GM18951 (cell line): ENCODE data around the gene CAPSL.

Experiments
- POLR2A ChIP-seq: IDR thresholded peaks from 4 replicates; pipeline ENCODE4 v1.6.1; 2011; ENCODE audit warnings: mild to moderate bottlenecking; ENCODE audit not compliant: insufficient read length, insufficient read depth; ENCODE audit errors: extremely low read depth
- in situ Hi-C: fragments of 300-500 bp; cut with MboI; formaldehyde crosslinking; loops from one replicate; pipeline ENCODE4 v1.12.0; 2022; ENCODE audit warnings: low sequenced_read_pairs, mixed read lengths, inconsistent platforms; ENCODE audit not compliant: unreplicated experiment

CAPSL gene

DNA sequence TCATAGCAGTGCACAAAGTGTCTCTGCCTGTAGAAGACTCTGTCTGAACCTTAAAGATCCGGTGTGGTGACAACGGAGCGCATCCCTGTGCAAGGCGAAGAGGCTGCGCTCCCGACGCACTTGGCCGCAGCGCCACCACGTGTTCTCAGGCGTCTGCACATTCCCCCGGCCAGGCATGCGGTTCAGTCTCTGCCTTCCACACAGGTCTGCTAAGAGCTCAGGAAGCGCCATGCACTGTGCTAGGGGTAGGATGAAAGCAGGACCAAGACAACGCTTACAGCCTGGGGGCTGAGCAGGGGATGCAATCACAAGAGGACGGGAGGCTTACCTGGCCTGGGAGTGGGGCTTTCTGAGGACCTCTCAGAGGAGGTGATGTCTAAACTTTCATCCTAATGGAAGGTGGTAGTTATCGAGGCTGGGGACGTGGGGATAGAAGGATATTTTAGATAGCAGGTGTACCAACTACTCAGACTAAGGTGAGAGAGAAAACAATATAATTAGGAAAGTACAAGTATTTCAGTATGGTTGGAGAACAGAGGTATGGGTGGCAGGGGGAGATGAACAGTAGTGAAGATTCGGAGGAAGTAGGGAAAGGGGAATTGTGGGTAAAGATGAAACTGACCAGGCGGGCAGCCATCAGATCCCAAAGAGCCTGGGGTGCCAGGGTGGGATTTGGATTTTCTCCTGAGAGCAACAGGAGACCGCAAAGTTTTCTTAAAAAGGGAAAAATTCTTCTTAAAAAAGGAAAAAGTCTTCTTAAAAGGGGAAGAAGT, 13.3 kb downstream of the CAPSL start:
- in situ Hi-C loops: loop anchor here (5.0 to 25.0 kb wide), 2 partner anchors 148 to 838 kb away; no protein-coding TSS in a partner anchor
- TF ChIP-seq POLR2A: no peak

DNA sequence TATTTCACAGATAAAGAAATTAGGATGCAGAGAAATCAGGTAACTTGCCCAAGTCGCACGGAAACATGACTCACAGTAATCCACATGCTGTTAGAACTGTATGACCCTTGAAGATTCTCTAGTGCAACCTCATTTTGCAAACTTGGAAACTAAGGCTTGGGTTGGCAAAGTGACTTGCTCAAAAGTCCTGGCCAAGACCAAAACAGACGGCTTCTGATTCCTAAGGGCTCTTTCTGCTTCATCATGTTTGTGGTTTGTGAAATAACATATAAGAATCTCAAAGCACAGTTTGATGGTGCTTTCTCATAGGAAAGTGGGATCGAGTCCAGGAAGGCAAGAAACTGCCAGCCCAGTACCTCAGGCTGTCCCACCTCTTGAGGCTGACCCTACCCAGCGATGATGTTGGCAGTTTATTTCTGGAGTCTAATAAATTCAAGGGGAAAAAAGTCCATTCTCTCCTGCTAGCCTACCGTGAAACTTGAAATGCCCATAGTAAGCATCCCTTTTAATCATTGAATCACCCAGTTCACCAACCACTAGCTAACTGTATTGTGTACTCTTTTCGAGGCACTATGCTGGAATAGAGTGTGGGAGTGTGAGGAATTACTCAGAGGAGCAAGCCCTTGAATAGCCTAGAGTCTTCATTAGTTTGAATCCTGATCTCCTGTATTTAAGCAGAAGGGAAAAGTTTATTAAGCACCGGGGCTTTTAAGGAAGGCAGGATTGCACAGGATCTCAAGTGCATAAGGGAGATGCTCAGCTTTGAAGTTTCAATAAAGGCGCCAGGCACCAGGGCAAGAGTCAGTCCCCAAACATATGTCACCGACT, 14.1 kb downstream of the CAPSL start:
- in situ Hi-C loops: loop anchor here (25.0 kb wide), 1 partner anchor 837 kb away; no protein-coding TSS in a partner anchor
- no peak for TF ChIP-seq POLR2A

DNA sequence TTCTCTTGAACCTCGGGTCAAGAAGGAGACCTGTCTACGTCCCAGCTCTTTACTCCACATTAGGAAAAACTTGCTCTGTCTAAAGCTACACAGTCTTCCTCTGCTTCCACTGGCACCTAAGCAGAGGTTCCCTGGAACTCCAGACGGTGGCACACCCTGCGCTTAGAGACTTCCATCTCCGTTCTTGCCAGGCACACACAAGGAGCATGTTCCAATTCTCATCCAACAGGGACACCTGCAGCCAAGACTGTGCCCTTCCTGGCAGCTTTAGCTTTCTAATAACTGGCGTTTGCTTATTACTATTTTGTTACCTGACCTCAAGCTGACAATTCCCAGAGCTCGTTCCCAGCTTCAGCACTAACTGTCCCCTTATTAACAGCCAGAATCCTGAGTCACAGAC, 16.0 kb downstream of the CAPSL start:
- no peak for TF ChIP-seq POLR2A
- in situ Hi-C loops: loop anchor here (25.0 kb wide), 1 partner anchor 835 kb away; no protein-coding TSS in a partner anchor

DNA sequence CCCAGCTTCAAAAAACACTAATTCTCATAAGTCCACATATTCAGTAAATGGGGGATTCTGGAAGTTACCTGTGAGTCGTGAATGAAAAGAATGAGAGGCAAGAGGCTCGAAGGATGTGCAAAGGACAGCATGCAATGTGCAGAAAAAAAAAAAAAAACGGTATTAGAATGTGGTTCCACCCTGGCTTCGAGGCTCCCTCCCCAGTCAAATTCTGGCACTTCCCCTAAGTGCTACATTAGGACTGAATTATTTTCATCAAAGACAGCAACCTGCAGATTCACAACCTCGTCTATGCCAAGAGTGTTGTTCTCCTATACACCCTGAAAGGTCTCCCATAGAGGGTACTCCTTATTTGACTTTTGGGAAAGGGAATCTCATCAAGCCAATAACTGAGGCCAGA, 16.5 kb downstream of the CAPSL start:
- TF ChIP-seq POLR2A: no peak
- in situ Hi-C loops: loop anchor here (25.0 kb wide), 1 partner anchor 835 kb away; no protein-coding TSS in a partner anchor

DNA sequence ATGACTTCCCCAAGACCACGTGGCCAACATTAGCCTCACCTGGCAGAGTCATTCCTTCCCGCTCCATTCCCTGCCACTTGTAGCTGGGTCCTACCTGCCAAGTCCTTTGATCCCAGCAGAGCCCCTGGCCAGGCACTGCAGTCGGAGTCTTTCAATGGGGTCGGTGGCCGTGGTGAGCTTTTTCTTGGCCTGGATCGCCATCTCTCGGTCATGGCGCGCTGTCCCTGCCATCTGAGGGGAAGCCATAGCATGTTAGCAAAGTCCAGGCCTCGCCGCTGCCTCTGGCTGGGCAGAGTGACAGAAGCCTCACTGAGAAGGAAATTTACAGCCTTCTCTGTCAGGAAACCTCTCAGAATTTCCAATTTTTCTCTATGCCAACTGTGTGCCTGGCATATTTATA, 17.5 kb downstream of the CAPSL start:
- no peak for TF ChIP-seq POLR2A
- in situ Hi-C loops: loop anchor here (25.0 kb wide), 1 partner anchor 834 kb away; no protein-coding TSS in a partner anchor

DNA sequence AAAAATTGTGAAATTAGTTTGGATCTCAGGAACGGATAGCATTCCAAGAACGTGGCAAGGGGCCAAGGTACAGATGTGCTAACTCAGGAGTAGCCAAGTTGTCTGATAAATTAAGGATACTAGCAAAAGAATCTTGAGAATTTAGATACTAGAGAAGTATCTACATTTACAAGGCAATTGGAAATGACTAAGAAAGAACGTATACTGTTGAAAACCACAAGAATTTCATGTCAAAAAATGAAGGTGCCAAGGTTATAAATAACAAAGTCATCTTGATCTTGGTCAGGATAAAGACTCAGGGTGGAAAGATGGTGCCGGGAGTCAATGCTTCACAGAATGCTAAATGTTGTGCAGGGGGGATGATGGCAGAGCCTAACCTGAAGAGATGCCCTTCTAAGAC, 19.2 kb downstream of the CAPSL start:
- no peak for TF ChIP-seq POLR2A
- in situ Hi-C loops: loop anchor here (25.0 kb wide), 1 partner anchor 832 kb away; no protein-coding TSS in a partner anchor

DNA sequence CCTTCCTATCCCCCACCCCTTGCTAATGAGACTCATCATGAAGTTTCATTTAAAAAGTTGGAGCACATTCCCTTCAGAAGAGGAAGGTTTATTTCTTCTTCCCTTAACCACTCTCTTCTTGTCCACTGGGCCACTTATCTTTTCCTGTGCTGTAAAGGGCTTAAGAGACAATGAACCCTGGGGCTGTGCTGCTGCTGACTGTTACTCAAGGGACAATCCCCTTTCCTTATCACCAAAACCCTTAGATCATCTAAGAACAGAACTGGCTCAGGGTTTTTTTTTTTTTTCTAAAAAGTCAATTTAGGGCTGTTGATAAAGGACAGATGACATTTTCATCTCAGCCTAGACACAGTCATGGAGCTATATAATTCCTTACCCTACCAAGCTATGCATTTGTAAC, 29.6 kb downstream of the CAPSL start:
- in situ Hi-C loops: loop anchor here (25.0 kb wide), 1 partner anchor 822 kb away; no protein-coding TSS in a partner anchor
- no peak for TF ChIP-seq POLR2A

DNA sequence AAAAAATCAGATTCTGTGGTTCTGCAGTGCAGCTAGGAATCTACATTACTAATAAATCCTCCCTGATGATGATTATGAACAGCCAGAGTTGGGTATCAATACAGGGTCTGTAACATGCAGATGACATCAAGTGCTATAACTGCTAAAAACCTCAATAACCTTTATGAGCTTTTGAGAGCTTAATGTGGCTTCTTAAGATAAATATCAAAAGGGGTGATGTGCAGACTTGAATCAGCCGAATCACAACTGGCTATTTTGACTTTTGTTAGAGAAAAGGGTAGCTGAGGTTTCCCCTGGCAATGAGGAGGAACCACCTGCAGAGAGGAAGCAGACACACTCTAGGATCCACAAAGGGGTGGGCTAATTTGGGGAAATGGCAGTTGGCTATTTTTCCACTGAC, 30.2 kb downstream of the CAPSL start:
- no peak for TF ChIP-seq POLR2A
- in situ Hi-C loops: loop anchor here (25.0 kb wide), 1 partner anchor 821 kb away; no protein-coding TSS in a partner anchor

DNA sequence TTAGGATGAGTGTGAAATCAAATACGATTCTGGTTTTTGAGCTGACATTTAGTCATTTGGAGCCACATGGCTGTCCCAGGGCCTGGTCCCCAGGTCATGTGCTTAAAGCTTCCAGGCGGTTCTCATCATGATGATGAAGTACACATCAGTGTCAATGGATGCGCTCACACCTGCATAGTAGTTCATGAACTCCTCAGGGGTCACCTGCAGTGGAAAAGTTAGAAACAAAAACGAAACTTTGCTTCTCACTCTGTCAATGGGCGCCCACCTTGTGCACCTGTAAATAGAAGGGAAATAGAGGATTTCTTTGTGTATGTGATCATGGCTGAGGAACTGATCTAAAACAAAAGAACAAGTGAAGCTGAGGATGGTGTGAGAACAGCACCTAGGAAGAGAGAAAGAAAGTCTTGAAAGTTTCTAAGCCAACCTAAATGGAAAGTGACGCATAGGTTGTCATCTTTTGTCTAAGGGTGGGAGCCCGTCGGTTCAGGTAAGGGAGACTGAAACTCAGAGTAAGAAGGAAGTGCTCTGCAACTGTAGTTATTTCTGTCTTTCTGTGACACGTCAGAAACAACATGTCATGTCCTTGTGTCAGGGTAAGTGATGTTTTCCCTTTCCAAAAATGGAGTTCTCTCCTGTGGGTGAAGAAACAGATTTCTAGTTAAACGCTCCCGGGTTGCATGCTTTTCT, 33.8 kb downstream of the CAPSL start:
- no peak for TF ChIP-seq POLR2A
- in situ Hi-C loops: loop anchor here (25.0 kb wide), 1 partner anchor 817 kb away; no protein-coding TSS in a partner anchor

DNA sequence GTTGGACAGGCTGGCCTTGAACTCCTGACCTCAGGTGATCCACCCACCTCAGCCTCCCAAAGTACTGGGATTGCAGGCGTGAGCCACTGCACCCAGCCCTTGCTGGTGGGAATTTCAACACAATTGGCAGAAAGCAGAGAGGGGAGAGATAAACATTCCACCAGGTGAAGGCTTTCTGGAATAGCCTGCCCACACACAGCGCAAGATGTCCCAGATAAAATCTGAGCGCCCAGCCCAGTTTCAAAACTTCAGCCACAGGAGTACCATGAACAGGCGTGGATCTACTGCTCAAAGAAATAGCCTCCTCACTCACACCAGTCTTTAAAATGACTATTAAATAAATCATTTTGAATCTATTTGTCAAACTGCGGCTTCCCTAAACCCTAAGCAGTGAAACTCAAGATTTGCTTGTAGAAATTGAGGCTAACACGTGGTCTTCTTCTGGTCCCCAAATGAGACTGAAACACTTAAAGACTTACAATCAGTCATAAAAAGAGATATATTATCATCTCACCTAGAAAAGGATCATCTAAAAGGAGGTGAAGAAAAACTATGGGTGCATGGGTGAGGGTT, 34.7 kb downstream of the CAPSL start:
- in situ Hi-C loops: loop anchor here (25.0 kb wide), 1 partner anchor 816 kb away; no protein-coding TSS in a partner anchor
- TF ChIP-seq POLR2A: no peak

DNA sequence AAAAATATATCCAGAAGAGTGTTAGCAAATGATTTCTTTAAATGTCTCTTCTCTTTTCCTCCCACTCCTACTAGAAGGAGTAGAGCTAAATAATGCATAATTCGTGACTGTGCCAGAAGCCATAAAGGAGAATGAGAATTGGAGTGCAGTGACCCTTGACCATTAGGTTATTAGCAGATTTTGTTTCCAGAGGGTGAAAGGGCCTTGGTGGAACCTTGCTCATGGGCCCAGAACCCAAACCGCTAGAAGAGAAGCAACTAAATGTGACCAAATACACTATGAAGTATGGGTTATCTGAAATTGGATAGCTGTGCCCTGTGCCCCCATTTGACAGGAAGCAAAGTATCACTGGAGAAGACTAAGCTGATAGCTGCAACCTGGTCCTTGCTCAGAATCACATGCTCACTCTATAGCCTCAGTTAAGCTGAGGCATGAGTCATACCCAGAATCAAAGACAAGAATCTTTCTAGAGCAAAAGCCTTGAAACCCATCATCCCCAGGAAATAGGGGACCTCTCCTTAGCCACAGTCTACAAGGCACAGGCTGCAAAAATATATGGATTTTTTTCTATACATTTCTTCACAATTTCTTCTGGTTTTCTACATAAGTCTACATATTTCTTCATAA, 36.3 kb downstream of the CAPSL start:
- in situ Hi-C loops: loop anchor here (25.0 kb wide), 1 partner anchor 815 kb away; no protein-coding TSS in a partner anchor
- TF ChIP-seq POLR2A: no peak

DNA sequence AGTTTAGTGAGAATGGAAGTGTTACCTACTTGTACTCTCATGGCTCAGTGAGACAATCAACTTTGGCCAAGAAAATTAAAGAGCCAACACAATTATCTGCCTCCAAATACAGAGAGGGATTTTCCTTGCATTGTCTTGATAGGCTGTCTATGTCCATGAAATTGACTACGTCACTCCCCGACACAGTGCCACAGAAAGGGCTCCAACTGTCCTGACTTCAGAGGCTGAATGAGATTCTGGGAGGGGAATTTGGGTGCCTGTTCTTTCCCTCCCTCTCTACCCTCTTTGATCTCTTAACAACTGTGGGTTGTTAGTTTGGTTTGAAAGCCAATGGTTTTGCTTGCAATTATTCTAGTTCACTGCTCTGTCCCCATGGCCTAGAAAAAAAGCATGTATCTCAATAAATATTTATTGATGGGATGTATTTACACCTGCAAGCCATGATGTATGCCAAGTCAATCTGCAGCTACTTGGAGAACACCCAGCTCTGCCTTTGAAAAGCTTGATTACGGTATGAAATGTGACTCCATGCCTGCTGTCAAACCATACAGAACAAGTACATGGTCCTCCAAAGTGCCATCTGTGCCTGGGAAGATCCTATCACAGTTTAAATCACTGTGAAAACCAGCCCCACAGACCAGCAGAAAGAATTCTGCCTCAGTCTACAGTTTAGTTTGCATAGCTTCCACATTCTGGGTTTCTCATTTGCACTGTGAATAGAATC, 37.3 kb downstream of the CAPSL start:
- TF ChIP-seq POLR2A: no peak
- in situ Hi-C loops: loop anchor here (25.0 kb wide), 1 partner anchor 814 kb away; no protein-coding TSS in a partner anchor

DNA sequence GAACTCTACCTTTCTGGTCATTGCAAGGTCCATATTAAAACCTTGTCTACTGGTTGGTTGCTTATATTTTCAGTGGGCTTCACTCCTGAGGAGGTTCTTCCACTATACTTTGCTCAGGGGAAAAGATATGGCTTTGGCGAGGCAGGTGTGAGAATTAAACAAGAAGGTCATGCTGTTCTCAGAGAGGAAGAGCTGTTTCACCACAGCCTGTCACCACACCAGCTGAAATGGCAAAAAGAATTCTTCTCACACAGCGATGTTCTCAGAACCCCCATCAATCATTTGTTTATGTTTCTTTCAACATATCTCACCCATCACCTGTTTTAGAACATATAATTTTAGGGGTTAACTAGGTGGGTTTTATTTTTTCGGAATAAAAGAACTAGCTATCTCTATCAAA, 38.6 kb downstream of the CAPSL start:
- in situ Hi-C loops: loop anchor here (25.0 kb wide), 1 partner anchor 812 kb away; no protein-coding TSS in a partner anchor
- TF ChIP-seq POLR2A: no peak
